ENCODE measurements around the gene DACT3. TPM values are rescaled to one million over a fixed set of nuclear protein-coding genes. Genes with fewer than 3 reads are reported as not detected.

Gene DACT3
- total RNA-seq, 1 donor from 2014 or later, result 18.3 TPM

GRCh38 chr19:46613525-46613924 is 47.5 kb downstream of the DACT3 start:
- no peaks in the 10 kb centered on the region for H3K9me3 ChIP-seq (replicated peaks)
- peak; percentile 13 for DNase-seq
- peaks cover 26% of the 10 kb centered on the region for H3K4me1 ChIP-seq
- intact Hi-C loops (cut with micrococcal nuclease), result no loop called here
- H3K4me3 ChIP-seq, result no peak overlapping the region
- H3K27me3 ChIP-seq (ENCODE audit: low read depth), result no peaks in the 10 kb centered on the region
- H3K27ac ChIP-seq (replicated peaks), result no peak overlapping the region
- H3K36me3 ChIP-seq, result peaks cover 16% of the 10 kb centered on the region
- TF ChIP-seq CTCF (IDR thresholded peaks at IDR 0.05; ENCODE audit: borderline replicate concordance), result no peak

- intact Hi-C loops (cut with micrococcal nuclease), result no loop called here
- peak; percentile 13 for DNase-seq
Observed at GRCh38 chr19:46611776-46612175, 49.2 kb downstream of the DACT3 start.

GRCh38 chr19:46610851-46611770 is 49.9 kb downstream of the DACT3 start:
- Histone ChIP-seq H3K4me1 (peaks cover 22% of the 10 kb centered on the region), H3K27ac (replicated peaks) (no peak overlapping the region), H3K4me3 (no peak overlapping the region), H3K27me3 (ENCODE audit: low read depth) (no peaks in the 10 kb centered on the region), H3K36me3 (peaks cover 38% of the 10 kb centered on the region), H3K9me3 (replicated peaks) (no peaks in the 10 kb centered on the region)
- DNase-seq, result peak; percentile 9
- intact Hi-C loops (cut with micrococcal nuclease), result no loop called here
- TF ChIP-seq CTCF (IDR thresholded peaks at IDR 0.05; ENCODE audit: borderline replicate concordance), result no peak

More at GRCh38 chr19:46611776-46612175, 49.2 kb downstream of the DACT3 start:
- TF ChIP-seq CTCF (IDR thresholded peaks at IDR 0.05; ENCODE audit: borderline replicate concordance), result no peak
- H3K4me3 ChIP-seq, result no peak overlapping the region
- H3K9me3 ChIP-seq (replicated peaks), result no peaks in the 10 kb centered on the region
- no peak overlapping the region for H3K27ac ChIP-seq (replicated peaks)
- peaks cover 19% of the 10 kb centered on the region for H3K4me1 ChIP-seq
- H3K27me3 ChIP-seq (ENCODE audit: low read depth), result no peaks in the 10 kb centered on the region
- peaks cover 33% of the 10 kb centered on the region for H3K36me3 ChIP-seq

GRCh38 chr19:46610413-46610775 is 50.6 kb downstream of the DACT3 start:
- intact Hi-C loops (cut with micrococcal nuclease), result no loop called here
- Histone ChIP-seq H3K27ac (replicated peaks) (no peak overlapping the region), H3K27me3 (ENCODE audit: low read depth) (no peaks in the 10 kb centered on the region), H3K36me3 (peaks cover 45% of the 10 kb centered on the region), H3K4me1 (peaks cover 29% of the 10 kb centered on the region), H3K4me3 (no peak overlapping the region), H3K9me3 (replicated peaks) (no peaks in the 10 kb centered on the region)
- DNase-seq, result peak; percentile 12
- no peak for TF ChIP-seq CTCF (IDR thresholded peaks at IDR 0.05; ENCODE audit: borderline replicate concordance)

GRCh38 chr19:46609511-46610412 is 51.2 kb downstream of the DACT3 start:
- intact Hi-C loops (cut with micrococcal nuclease), result no loop called here
- H3K4me3 ChIP-seq, result no peak overlapping the region
- no peak for TF ChIP-seq CTCF (IDR thresholded peaks at IDR 0.05; ENCODE audit: borderline replicate concordance)
- DNase-seq, result peak; percentile 13
- no peak overlapping the region for H3K27ac ChIP-seq (replicated peaks)
- H3K36me3 ChIP-seq, result peaks cover 45% of the 10 kb centered on the region
- H3K27me3 ChIP-seq (ENCODE audit: low read depth), result no peaks in the 10 kb centered on the region
- H3K4me1 ChIP-seq, result peaks cover 36% of the 10 kb centered on the region
- no peaks in the 10 kb centered on the region for H3K9me3 ChIP-seq (replicated peaks)

Data from left ventricle myocardium inferior (tissue), 1 donor.